Activated CD4-positive, alpha-beta T cell treated with anti-CD3 and anti-CD28 coated beads, Interleukin-2, amount 50 U/mL, for 1 hour (primary cell): ENCODE data around the gene SERPINA10.
"Not testable (repeated sequence)": the region's sequence is repeated elsewhere in the genome, so short reads cannot be mapped to it uniquely, and the experiment has no call there.

Experiments used
- DNase-seq: peaks from one replicate; pipeline ENCODE4 v3.0.0-alpha.2; 2020

SERPINA10 gene

GRCh38 chr14:94312481-94313246, 19.6 kb upstream of the SERPINA10 start:
- no peak for DNase-seq

- DNase-seq = no peak
Measured at GRCh38 chr14:94310248-94310647, 17.2 kb upstream of the SERPINA10 start.

- DNase-seq = no peak
Measured at GRCh38 chr14:94309721-94310120, 16.7 kb upstream of the SERPINA10 start.

- DNase-seq = no peak
Measured at GRCh38 chr14:94307410-94307992, 14.4 kb upstream of the SERPINA10 start.

- no peak for DNase-seq
Measured at GRCh38 chr14:94306047-94306978, 13.2 kb upstream of the SERPINA10 start.

GRCh38 chr14:94305620-94306019, 12.6 kb upstream of the SERPINA10 start:
- DNase-seq = no peak

- no peak for DNase-seq
Measured at GRCh38 chr14:94304243-94304642, 11.2 kb upstream of the SERPINA10 start.

- DNase-seq = no peak
Measured at GRCh38 chr14:94303111-94303510, 10.0 kb upstream of the SERPINA10 start.

GRCh38 chr14:94298130-94298529, 5.1 kb upstream of the SERPINA10 start:
- no peak for DNase-seq

- not testable (repeated sequence) for DNase-seq
Measured at GRCh38 chr14:94296181-94296545, 3.1 kb upstream of the SERPINA10 start.

GRCh38 chr14:94295360-94296180, 2.5 kb upstream of the SERPINA10 start:
- no peak for DNase-seq

- no peak for DNase-seq
Measured at GRCh38 chr14:94293578-94293924, 483 bp upstream of the SERPINA10 start.

GRCh38 chr14:94292526-94292871, 569 bp downstream of the SERPINA10 start:
- no peak for DNase-seq

GRCh38 chr14:94291906-94292525, 1.1 kb downstream of the SERPINA10 start:
- DNase-seq = no peak

- no peak for DNase-seq
Measured at GRCh38 chr14:94291159-94291905, 1.7 kb downstream of the SERPINA10 start.

- DNase-seq = no peak
Measured at GRCh38 chr14:94290197-94290596, 2.9 kb downstream of the SERPINA10 start.

- DNase-seq = no peak
Measured at GRCh38 chr14:94288610-94289465, 4.2 kb downstream of the SERPINA10 start.

GRCh38 chr14:94285158-94285557, 7.9 kb downstream of the SERPINA10 start:
- no peak for DNase-seq

- DNase-seq = no peak
Measured at GRCh38 chr14:94284221-94284620, 8.8 kb downstream of the SERPINA10 start.

- DNase-seq = no peak
Measured at GRCh38 chr14:94282991-94283723, 9.9 kb downstream of the SERPINA10 start.
